NAMALWA (cell line): ENCODE data around the gene DUSP16.
A peak's percentile ranks its signal among the peaks of the same experiment; 100 is the strongest.
"Not testable (repeated sequence)": the region's sequence is repeated elsewhere in the genome, so short reads cannot be mapped to it uniquely, and the experiment has no call there.

Source experiments
- DNase-seq: peaks from one replicate; pipeline ENCODE4 v3.0.0-alpha.2; 2015; ENCODE audit warnings: low spot score

The DUSP16 gene

GRCh38 chr12:12548713-12549112 lies 13.9 kb downstream of the DUSP16 start:
- DNase-seq = no peak

GRCh38 chr12:12546314-12546772 lies 16.3 kb downstream of the DUSP16 start:
- DNase-seq = no peak

- no peak for DNase-seq
These were observed 18.7 kb downstream of the DUSP16 start for GRCh38 chr12:12543959-12544358.

GRCh38 chr12:12542964-12543363 lies 19.7 kb downstream of the DUSP16 start:
- DNase-seq = no peak

GRCh38 chr12:12542286-12542685 lies 20.4 kb downstream of the DUSP16 start:
- no peak for DNase-seq

- DNase-seq = no peak
These were observed 20.9 kb downstream of the DUSP16 start for GRCh38 chr12:12541782-12542181.

GRCh38 chr12:12540261-12541013 lies 22.2 kb downstream of the DUSP16 start:
- DNase-seq = peak; percentile 30

- DNase-seq = no peak
These were observed 23.4 kb downstream of the DUSP16 start for GRCh38 chr12:12539028-12539810.

- no peak for DNase-seq
These were observed 24.1 kb downstream of the DUSP16 start for GRCh38 chr12:12538535-12538934.

GRCh38 chr12:12537421-12537820 lies 25.2 kb downstream of the DUSP16 start:
- DNase-seq = no peak

GRCh38 chr12:12534975-12535374 lies 27.7 kb downstream of the DUSP16 start:
- DNase-seq = no peak

GRCh38 chr12:12534166-12534866 lies 28.3 kb downstream of the DUSP16 start:
- no peak for DNase-seq

GRCh38 chr12:12533238-12533829 lies 29.3 kb downstream of the DUSP16 start:
- no peak for DNase-seq

GRCh38 chr12:12531194-12531593 lies 31.5 kb downstream of the DUSP16 start:
- DNase-seq = no peak

- DNase-seq = no peak
These were observed 32.8 kb downstream of the DUSP16 start for GRCh38 chr12:12529783-12530421.

GRCh38 chr12:12528361-12529270 lies 34.0 kb downstream of the DUSP16 start:
- no peak for DNase-seq

- no peak for DNase-seq
These were observed 34.8 kb downstream of the DUSP16 start for GRCh38 chr12:12527820-12528296.

- no peak for DNase-seq
These were observed 38.5 kb downstream of the DUSP16 start for GRCh38 chr12:12524128-12524527.

GRCh38 chr12:12523229-12523628 lies 39.4 kb downstream of the DUSP16 start:
- no peak for DNase-seq

GRCh38 chr12:12522657-12523056 lies 40.0 kb downstream of the DUSP16 start:
- DNase-seq = not testable (repeated sequence)

- DNase-seq = no peak
These were observed 40.8 kb downstream of the DUSP16 start for GRCh38 chr12:12521888-12522287.
